Embryonic facial prominence (tissue), 1 donor: ENCODE data around the gene ALDH1L1.

Experiments used
- DNase-seq: peaks from one replicate; pipeline ENCODE4 v3.0.0-alpha.2; 2016; ENCODE audit errors: extremely low spot score

ALDH1L1 gene

DNA sequence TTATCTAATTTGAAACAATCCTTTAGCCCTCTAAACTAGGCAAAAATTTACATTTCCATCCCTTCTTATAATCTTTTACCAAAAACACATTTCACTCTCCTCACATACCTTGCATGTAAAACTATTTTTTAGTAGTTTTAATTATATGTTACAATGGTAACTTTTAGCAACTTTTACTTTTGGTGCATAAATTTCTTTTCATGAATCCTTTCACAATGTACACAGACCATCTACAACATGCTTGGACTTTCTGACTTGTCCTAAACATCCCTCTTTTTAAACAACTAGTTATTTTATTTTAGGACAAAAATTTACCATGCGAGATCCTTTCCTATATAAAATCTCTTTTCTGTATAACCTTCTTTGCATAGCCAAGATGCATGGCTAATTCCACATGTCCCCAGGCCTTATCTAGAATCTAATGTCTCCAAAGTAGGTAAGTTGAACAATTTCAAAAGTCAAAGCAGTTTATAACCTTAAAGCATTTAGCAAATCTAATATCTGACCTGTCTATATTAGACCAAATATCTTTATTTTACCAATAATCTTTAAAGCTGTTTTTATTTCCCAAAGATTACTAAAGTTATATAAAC lies 14.4 kb upstream of the ALDH1L1 start:
- no peak for DNase-seq

DNA sequence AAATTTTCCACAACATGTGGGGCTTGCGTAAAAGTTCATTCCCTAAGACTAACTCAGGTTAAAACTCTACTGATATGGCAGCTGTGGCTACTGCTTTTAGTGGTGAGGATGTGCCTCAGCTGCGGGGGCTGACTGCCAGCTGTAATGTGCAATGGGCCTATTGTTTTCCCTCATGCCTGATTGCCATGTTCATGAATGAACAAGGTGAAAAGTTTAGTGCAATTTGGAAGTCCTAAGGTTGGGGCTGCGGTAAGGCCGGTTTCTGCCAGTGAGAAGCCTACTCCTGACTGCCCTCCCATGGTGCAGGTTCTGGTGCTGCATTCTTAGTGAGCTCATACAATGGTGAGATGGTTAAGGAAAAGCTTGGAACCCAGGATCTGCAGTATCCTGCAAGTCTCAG lies 10.9 kb upstream of the ALDH1L1 start:
- DNase-seq, result no peak

DNA sequence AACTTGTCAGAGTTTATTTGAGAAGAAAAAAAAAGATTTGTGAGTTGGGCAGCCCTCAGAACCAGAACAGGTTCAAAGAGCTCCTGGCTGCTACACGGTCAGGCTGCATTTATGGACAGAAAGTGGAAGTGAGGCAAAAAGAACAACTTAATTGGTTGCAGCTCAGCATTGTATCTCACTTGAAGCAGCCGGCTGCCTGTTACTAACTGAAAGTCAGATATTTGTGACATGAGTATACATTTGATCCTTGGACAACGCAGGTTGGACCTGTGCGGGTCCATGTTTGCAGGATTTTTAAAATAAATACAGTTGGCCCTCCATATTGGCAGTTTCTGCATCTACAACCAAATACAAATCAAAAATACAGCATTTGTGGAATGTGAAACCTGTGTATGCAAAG lies 7.5 kb upstream of the ALDH1L1 start:
- DNase-seq, result no peak

DNA sequence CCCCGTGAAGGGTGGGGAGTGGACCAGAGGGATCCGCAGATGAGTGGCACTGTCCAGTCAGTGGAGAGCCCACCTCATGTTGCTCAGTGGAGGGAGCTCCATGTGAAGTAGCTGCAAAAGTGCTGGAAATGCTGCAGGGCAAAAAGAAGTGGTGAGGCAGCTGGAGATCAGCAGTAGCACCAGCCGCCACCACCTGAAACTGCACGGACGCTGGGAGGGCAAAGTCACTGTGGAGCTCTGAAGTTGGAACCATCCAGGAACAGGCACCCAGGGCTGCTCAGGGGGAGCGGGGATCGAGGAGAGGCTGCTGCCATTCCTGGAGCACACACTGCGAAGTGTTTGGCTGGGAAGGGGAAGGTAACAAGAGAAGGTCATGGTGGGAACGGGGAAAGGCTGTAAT lies 6.4 kb upstream of the ALDH1L1 start:
- DNase-seq, result no peak

DNA sequence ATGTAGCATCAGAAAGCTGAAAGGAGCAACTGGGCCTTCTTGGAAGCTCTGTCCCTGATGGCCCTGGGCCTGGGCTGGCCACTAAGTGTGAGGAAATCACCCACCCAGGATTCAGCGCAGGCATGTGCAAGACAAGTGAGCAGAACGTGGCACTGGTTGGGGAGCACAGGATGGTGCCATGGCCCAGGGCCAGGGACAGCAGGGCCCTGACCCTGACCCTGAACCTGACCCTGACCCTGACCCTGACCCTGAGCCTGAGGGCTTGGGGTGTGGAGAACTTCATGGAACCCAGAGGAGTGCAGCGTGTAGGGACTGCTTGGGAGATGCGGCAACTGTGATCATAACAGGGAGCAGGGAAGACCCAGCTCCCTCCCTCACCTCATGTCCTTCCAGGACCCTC lies 5.9 kb upstream of the ALDH1L1 start:
- DNase-seq, result no peak

GRCh38 chr3:126184465-126185000 lies 4.1 kb upstream of the ALDH1L1 start:
- no peak for DNase-seq

- DNase-seq, result no peak
Measured at GRCh38 chr3:126181398-126181725, 976 bp upstream of the ALDH1L1 start.

GRCh38 chr3:126179825-126180476 lies 435 bp downstream of the ALDH1L1 start:
- no peak for DNase-seq

- no peak for DNase-seq
Measured at GRCh38 chr3:126170073-126170777, 10.2 kb downstream of the ALDH1L1 start.

GRCh38 chr3:126167566-126167965 lies 12.8 kb downstream of the ALDH1L1 start:
- no peak for DNase-seq

DNA sequence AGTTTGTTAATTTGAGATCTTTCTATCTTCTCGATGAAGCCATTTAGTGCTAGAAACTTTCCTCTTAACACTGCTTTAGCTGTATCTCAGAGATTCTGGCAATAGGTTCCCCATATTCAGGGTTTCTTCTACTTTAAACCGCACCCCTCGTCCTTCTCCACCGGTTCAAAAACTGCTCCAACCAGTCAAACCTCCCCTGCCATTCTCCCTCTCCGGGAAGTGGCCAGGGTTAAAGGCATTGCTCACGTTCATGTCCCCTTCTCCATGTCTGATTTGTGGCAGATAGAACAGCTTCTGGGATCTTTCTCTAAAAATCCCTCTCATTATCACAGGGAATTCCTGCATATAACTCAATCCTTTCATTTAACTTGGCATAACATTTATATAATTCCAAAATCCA lies 14.4 kb downstream of the ALDH1L1 start:
- no peak for DNase-seq

DNA sequence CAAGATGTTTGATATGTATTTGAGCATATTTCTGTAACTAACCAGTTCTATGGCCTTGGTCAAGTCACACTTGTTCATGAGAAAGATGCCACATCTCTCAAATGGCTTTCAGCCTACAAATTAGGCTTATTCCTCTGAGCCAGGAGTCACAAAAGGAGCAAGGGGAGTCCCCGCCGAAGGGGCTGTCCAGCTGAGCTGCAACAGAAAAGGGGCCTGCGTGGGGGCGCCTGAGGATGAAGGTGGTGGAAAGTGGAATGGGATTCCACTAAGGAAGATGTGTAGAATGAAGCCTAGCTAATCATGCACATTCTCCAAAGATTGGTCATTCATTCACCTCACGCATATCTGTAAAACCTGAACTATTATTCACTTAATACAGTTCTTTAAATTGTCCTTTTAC lies 19.1 kb downstream of the ALDH1L1 start:
- no peak for DNase-seq

GRCh38 chr3:126160243-126161210 lies 19.9 kb downstream of the ALDH1L1 start:
- no peak for DNase-seq

DNA sequence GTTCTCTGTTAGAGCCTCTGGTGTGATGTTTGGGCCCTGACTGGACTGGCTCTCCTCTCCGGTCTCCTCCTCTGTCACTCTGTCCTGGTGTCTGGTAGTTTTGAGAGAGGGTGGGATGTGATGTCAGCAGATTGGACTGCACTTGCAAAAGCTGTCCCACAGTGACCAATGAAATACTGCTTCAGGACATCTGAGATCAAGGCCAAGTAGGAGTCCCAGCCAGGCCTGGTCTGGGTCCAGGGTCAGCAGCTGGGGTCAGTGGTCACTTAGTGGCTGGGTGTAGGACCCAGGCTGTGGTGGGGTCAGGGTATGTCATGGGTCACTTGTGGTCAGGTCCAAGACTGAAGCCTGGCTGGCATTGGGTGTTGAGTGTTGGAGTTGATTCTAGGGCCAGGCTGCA lies 20.9 kb downstream of the ALDH1L1 start:
- DNase-seq, result no peak

DNA sequence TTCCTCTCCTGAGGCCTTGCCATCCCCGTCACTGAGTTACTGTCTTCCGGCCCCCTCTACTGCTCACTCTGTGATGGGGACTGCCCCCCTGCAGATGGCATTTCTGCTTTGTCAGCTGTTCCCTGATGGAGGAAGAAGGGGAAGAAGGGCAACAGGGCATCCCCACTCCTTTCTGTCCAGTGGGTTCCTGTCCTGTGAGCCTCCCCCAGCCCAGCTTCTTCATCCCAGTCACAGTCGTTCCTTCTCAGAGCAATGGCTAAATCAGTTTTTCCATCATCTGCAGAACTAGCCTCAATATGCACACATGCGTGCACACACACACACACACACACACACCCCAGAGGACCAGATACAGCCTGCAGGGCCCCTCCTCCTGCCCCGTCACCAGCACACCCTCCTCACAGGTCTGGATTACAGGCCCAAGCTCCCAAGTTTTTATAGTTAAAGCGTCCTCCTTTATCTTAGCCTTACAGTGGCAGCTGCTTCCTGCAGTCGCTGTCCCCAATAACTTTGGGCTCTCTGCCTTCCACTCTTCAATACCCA lies 21.4 kb downstream of the ALDH1L1 start:
- no peak for DNase-seq

DNA sequence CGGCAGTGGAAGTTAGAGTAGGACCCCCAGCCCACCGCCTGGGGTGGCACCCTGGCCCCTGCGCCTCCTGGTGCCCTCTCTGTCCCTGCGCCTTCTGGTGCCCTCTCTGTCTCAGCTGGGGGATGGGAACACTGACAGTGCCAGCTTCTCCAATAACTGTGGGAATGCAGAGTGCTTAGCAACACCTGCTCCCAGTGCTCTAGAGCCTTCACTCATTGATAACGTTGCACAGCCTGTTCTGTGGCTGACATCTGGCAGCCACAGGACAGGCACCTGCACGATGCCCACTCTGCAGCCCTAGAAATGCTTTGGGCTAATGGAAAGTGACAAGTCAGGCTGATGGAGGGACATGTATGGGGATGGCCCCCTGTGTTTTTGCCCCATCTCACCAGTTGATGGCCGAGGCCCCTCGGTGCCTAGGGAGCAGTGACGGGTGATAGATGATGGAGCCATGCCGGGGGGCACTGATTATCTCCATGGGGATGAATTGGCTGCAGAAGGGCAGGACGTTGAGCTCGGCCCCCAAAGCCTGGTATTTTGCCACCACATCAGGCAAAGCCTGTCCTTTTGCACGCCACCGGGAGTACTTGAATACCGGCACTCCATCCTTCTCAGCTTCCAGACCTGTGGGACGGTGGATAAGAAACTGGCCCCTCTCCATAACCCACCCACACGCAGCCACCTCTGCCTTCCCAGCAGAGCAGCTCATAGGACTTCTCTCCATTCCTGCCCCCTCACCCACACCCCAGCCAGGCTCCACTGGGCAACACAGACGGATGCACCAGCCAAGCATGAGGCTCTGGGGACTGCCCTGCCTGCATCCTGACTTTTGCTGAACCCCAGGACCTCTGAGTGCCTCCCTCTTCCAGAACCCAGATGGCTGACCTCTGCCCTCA lies 22.1 kb downstream of the ALDH1L1 start:
- DNase-seq, result no peak

DNA sequence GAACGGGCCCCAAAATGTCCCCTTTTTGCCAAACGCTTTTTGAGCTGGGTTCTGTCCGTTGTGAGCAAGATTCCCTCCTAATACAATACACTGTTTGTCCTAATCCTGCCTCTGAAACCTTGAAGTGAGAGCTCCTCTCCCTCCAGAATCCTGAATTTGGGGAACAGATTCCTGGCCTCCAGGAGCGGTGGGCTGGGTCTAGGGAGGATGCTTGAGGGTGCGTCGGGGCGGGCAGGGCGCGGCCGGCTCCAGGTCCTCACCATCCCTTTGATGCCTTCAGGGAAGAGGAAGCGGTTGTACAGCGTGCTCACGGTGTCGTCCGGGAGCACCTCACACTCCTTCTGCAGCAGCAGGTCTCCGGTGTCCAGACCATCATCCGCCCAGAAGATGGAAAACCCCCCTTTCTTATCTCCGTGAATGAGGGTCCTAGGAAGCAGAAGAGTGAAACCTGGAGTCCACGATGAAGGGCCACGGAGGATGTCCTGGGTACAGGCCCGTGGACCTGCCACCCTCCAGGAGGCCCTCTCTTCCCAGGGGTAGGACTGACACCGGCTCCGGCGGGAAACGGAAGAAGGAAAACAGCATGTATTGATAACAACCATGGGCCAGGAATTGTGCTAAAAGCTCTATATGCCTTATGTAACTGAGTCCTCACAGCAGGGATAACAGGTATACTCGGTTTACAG lies 23.2 kb downstream of the ALDH1L1 start:
- DNase-seq, result no peak

GRCh38 chr3:126156468-126156867 lies 23.9 kb downstream of the ALDH1L1 start:
- no peak for DNase-seq

DNA sequence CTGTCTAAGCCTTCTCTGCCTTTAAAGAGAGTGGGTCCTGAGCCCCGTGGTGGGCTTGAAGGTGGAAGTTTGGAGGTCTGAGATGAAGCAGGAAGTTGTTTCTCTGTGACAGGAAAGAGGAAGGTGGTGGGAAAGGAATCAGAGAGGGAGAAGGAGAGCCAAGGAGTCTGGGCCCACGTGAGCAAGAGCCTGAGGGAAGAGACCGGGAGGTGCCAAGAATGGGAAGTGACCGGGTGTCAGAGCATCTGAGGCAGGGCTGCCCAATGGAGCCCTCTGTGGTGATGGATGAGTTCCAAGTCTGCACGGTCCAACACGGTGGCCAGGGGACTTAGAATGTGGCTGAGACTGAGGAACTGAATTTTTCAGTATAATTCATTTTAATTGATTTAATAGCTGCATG lies 24.6 kb downstream of the ALDH1L1 start:
- no peak for DNase-seq

DNA sequence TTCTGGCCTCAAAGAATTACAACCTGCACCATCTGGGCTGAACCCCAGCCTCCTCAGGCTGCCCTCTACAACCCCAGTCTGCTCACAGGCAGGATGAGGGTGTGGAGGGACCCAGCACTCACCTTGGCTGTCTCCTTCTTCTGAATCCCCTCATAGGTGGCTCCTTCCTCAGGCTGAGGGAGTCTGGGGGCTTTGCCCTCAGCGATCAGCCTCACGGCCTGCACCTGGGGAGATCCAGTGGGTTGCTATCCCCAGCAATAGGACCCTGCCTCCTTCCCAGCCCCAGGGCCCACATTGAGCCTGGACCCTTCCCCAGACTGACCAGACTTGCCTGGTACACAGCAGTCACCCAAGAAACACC lies 25.1 kb downstream of the ALDH1L1 start:
- no peak for DNase-seq
